Testis (tissue), 2 donors: Measurements from ENCODE around the gene PARP8.

Source experiments
- CTCF ChIP-seq, 3 experiments: fragments of 450-650 bp in 2 of 3; fragments of 200-600 bp in 1 of 3; sonication (generic) in 1 of 3; IDR thresholded peaks; one replicate each; pipeline ENCODE4 v1.5.1; 2016 to 2019; ENCODE audit warnings: antibody characterized with exemption in 3 of 3, mild to moderate bottlenecking in 2 of 3, moderate library complexity in 1 of 3
- POLR2A ChIP-seq: fragments of 450-650 bp; IDR thresholded peaks from one replicate; pipeline ENCODE4 v1.6.1; 2017; ENCODE audit warnings: antibody characterized with exemption, mild to moderate bottlenecking, moderate library complexity

DNA sequence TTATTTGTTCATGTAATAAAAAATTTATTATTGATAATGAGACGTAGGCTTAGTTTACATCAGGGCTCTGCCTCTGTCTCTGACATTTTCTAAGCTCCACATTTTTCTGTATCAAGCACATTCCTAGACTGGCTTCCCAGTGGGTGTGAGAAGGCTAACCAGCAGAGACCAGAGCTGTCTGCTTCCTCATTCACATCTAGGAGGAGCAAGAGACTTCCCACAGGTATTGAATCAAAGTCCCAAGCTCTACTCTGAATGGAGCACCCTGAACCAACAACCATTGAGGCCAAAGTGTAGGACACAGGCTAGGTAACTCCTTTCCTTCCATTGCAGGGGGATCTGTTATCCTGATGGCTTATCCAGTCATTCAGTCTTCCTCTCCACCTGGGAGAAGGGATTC, 72.4 kb downstream of the PARP8 start:
- TF ChIP-seq CTCF (IDR thresholded peaks at IDR 0.05) (no peak), POLR2A (no peak)
